NOMO-1 (cell line): ENCODE measurements around the gene YPEL2.
"Not testable (repeated sequence)": the region's sequence is repeated elsewhere in the genome, so short reads cannot be mapped to it uniquely, and the experiment has no call there.

Source experiments
- DNase-seq, 2 experiments: peaks; one replicate each; lab custom pipeline; 2025; ENCODE audit not compliant: unreplicated experiment in 2 of 2; lab: John Stamatoyannopoulos, UW

The YPEL2 gene

GRCh38 chr17:59401274-59401673 lies 69.8 kb downstream of the YPEL2 start:
- no peak for DNase-seq

GRCh38 chr17:59401725-59402124 lies 70.3 kb downstream of the YPEL2 start:
- no peak for DNase-seq

GRCh38 chr17:59402760-59403159 lies 71.3 kb downstream of the YPEL2 start:
- no peak for DNase-seq

GRCh38 chr17:59404471-59404870 lies 73.0 kb downstream of the YPEL2 start:
- no peak for DNase-seq

- DNase-seq = peak in 1 of 2 experiments; percentile 13
Observed at GRCh38 chr17:59405944-59406705, 74.7 kb downstream of the YPEL2 start.

GRCh38 chr17:59406808-59407381 lies 75.4 kb downstream of the YPEL2 start:
- no peak for DNase-seq

- DNase-seq = no peak
Observed at GRCh38 chr17:59409336-59410048, 78.0 kb downstream of the YPEL2 start.

GRCh38 chr17:59410049-59410437 lies 78.6 kb downstream of the YPEL2 start:
- DNase-seq = no peak

GRCh38 chr17:59412431-59412830 lies 81.0 kb downstream of the YPEL2 start:
- DNase-seq = not testable (repeated sequence)

GRCh38 chr17:59413014-59413766 lies 81.7 kb downstream of the YPEL2 start:
- DNase-seq = no peak

- DNase-seq = peak; percentile 20 to 70
Observed at GRCh38 chr17:59415397-59415796, 83.9 kb downstream of the YPEL2 start.

GRCh38 chr17:59416184-59416583 lies 84.7 kb downstream of the YPEL2 start:
- no peak for DNase-seq

- no peak for DNase-seq
Observed at GRCh38 chr17:59417452-59417851, 86.0 kb downstream of the YPEL2 start.

- DNase-seq = no peak
Observed at GRCh38 chr17:59418732-59419166, 87.3 kb downstream of the YPEL2 start.

- DNase-seq = no peak
Observed at GRCh38 chr17:59420901-59421300, 89.4 kb downstream of the YPEL2 start.

- DNase-seq = no peak
Observed at GRCh38 chr17:59421722-59422121, 90.3 kb downstream of the YPEL2 start.

GRCh38 chr17:59423137-59423724 lies 91.8 kb downstream of the YPEL2 start:
- no peak for DNase-seq

- DNase-seq = no peak
Observed at GRCh38 chr17:59423903-59424302, 92.4 kb downstream of the YPEL2 start.

GRCh38 chr17:59424331-59424730 lies 92.9 kb downstream of the YPEL2 start:
- DNase-seq = no peak

GRCh38 chr17:59425085-59425931 lies 93.9 kb downstream of the YPEL2 start:
- DNase-seq = peak; percentile 34 to 46
